ENCODE measurements around the gene RNF225. TPM values are rescaled to one million over a fixed set of nuclear protein-coding genes. Genes with fewer than 3 reads are reported as not detected.
A peak's percentile ranks its signal among the peaks of the same experiment; 100 is the strongest.
"Not testable (repeated sequence)": the region's sequence is repeated elsewhere in the genome, so short reads cannot be mapped to it uniquely, and the experiment has no call there.

Gene RNF225
- total RNA-seq, 1 donor from 2014 or later, result 0.65 TPM

- Mint-ChIP-seq H3K36me3 (ENCODE audit: low read depth) (peaks cover 17% of the 10 kb centered on the region), H3K27me3 (ENCODE audit: insufficient read depth) (peaks cover 5% of the 10 kb centered on the region), H3K4me3 (no peak overlapping the region), H3K4me1 (ENCODE audit: low read depth) (peaks cover 29% of the 10 kb centered on the region), H3K27ac (no peak overlapping the region), H3K9me3 (no peaks in the 10 kb centered on the region)
- no peak for DNase-seq (ENCODE audit: low spot score)
- intact Hi-C loops (cut with micrococcal nuclease), result no loop called here
These were observed 3.1 kb downstream of the RNF225 start for GRCh38 chr19:58398545-58398944.

DNA sequence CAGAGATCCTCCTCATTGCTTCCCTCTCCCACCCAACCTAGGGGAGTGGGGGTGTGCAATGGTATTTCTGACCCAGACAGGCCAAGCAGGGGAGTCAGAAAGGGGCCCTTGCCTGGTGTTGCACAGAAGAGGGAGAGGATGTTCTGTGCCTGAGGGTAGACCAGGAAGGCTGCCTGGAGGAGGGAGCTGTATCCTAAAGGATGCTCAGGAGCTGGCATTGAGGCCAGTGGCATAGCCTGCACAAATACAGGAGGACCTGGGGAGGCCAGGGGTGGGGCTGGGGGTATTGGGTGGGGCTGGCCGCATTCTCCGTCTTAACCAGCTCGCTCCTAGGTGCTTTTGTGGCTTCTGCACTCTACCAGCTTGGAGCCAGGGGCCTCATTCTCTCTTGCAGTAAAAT is 4.4 kb downstream of the RNF225 start:
- intact Hi-C loops (cut with micrococcal nuclease), result loop anchor here (2.0 kb wide), 1 partner anchor 989 kb away; the partner anchor contains the start of gene ZNF17
- no peak for DNase-seq (ENCODE audit: low spot score)
- no peaks in the 10 kb centered on the region for H3K9me3 Mint-ChIP-seq
- peaks cover 27% of the 10 kb centered on the region for H3K4me1 Mint-ChIP-seq (ENCODE audit: low read depth)
- peak overlapping the region; percentile 13 for H3K4me3 Mint-ChIP-seq
- peaks cover 5% of the 10 kb centered on the region for H3K27me3 Mint-ChIP-seq (ENCODE audit: insufficient read depth)
- H3K27ac Mint-ChIP-seq, result no peak overlapping the region
- H3K36me3 Mint-ChIP-seq (ENCODE audit: low read depth), result peaks cover 4% of the 10 kb centered on the region

GRCh38 chr19:58400316-58400915 is 5.0 kb downstream of the RNF225 start:
- H3K9me3 Mint-ChIP-seq, result no peaks in the 10 kb centered on the region
- H3K4me3 Mint-ChIP-seq, result peak overlapping the region; percentile 86
- no peak for DNase-seq (ENCODE audit: low spot score)
- intact Hi-C loops (cut with micrococcal nuclease), result loop anchor here (2.0 kb wide), 1 partner anchor 990 kb away; the partner anchor contains the start of gene ZNF17
- peaks cover 3% of the 10 kb centered on the region for H3K36me3 Mint-ChIP-seq (ENCODE audit: low read depth)
- peaks cover 24% of the 10 kb centered on the region for H3K4me1 Mint-ChIP-seq (ENCODE audit: low read depth)
- H3K27ac Mint-ChIP-seq, result peak overlapping the region; percentile 7
- peaks cover 5% of the 10 kb centered on the region for H3K27me3 Mint-ChIP-seq (ENCODE audit: insufficient read depth)

GRCh38 chr19:58400916-58401839 is 5.7 kb downstream of the RNF225 start:
- H3K27ac Mint-ChIP-seq, result peak overlapping the region; percentile 88
- intact Hi-C loops (cut with micrococcal nuclease), result loop anchor here (1.0 to 2.0 kb wide), 15 partner anchors 14 to 990 kb away; partner anchors contain the start of genes MZF1, RPS5, ZNF132 and ZNF17
- peak; percentile 99 for DNase-seq (ENCODE audit: low spot score)
- peaks cover 24% of the 10 kb centered on the region for H3K4me1 Mint-ChIP-seq (ENCODE audit: low read depth)
- no peaks in the 10 kb centered on the region for H3K9me3 Mint-ChIP-seq
- H3K36me3 Mint-ChIP-seq (ENCODE audit: low read depth), result no peaks in the 10 kb centered on the region
- H3K27me3 Mint-ChIP-seq (ENCODE audit: insufficient read depth), result peaks cover 5% of the 10 kb centered on the region
- peak overlapping the region; percentile 86 for H3K4me3 Mint-ChIP-seq

GRCh38 chr19:58401840-58402421 is 6.5 kb downstream of the RNF225 start:
- H3K4me3 Mint-ChIP-seq, result peak overlapping the region; percentile 86
- no peak overlapping the region for H3K27ac Mint-ChIP-seq
- H3K27me3 Mint-ChIP-seq (ENCODE audit: insufficient read depth), result peaks cover 4% of the 10 kb centered on the region
- intact Hi-C loops (cut with micrococcal nuclease), result loop anchor here (1.0 to 2.0 kb wide), 15 partner anchors 15 to 991 kb away; partner anchors contain the start of genes MZF1, RPS5, ZNF132 and ZNF17
- DNase-seq (ENCODE audit: low spot score), result no peak
- no peaks in the 10 kb centered on the region for H3K9me3 Mint-ChIP-seq
- peaks cover 3% of the 10 kb centered on the region for H3K36me3 Mint-ChIP-seq (ENCODE audit: low read depth)
- peaks cover 29% of the 10 kb centered on the region for H3K4me1 Mint-ChIP-seq (ENCODE audit: low read depth)

DNA sequence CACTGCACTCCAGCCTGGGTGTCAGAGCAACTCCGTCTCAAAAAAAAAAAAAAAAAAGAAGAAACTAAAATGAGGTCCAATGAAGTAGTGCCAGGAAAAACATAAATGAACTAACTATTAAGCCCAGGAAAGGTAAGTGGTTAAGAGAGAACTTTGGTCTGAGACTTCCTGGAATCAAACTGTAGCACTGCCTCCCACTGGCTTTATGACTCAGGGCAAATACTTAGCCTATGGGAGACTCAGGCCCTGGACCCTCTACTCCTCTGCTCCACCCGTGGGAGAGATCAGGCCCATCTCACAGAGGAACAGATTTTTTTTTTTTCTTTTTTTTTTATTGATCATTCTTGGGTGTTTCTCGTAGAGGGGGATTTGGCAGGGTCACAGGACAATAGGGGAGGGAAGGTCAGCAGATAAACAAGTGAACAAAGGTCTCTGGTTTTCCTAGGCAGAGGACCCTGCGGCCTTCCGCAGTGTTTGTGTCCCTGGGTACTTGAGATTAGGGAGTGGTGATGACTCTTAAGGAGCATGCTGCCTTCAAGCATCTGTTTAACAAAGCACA is 8.5 kb downstream of the RNF225 start:
- DNase-seq (ENCODE audit: low spot score); H3K27me3 Mint-ChIP-seq (ENCODE audit: insufficient read depth); H3K4me3 Mint-ChIP-seq; intact Hi-C loops (cut with micrococcal nuclease); H3K9me3 Mint-ChIP-seq; H3K27ac Mint-ChIP-seq; H3K36me3 Mint-ChIP-seq (ENCODE audit: low read depth): not testable (repeated sequence)
- peaks cover 40% of the 10 kb centered on the region for H3K4me1 Mint-ChIP-seq (ENCODE audit: low read depth)

- no peak for DNase-seq (ENCODE audit: low spot score)
- intact Hi-C loops (cut with micrococcal nuclease), result no loop called here
- H3K4me1 Mint-ChIP-seq (ENCODE audit: low read depth), result peaks cover 35% of the 10 kb centered on the region
- H3K27me3 Mint-ChIP-seq (ENCODE audit: insufficient read depth), result no peaks in the 10 kb centered on the region
- H3K36me3 Mint-ChIP-seq (ENCODE audit: low read depth), result peaks cover 3% of the 10 kb centered on the region
- peak overlapping the region; percentile 98 for H3K27ac Mint-ChIP-seq
- peak overlapping the region; percentile 84 for H3K4me3 Mint-ChIP-seq
- H3K9me3 Mint-ChIP-seq, result no peaks in the 10 kb centered on the region
These were observed 11.6 kb downstream of the RNF225 start for GRCh38 chr19:58406818-58407657.

DNA sequence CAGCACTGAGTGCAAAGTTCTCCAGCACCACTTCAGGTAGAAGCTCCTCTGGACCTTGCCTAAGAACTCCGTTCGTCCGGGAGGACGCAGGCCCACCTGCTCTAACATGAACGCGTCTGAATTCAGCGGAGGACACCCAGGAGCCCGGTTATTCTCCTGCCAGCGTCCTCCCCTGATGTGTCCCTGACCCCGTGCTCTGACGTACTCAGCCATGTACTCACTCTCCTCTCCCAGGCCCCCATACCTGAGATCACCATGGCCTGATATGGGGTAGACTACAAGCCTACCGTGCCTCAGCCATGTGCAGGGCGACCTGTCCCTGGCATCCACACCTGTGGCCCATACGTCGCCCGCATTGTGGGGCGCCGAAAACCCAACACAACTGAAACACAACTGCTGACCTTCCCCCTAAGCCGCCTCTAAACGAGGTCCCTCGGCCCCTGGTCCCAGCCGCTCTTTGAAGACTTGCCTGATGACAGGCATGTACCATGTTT is 12.2 kb downstream of the RNF225 start:
- H3K9me3 Mint-ChIP-seq, result no peaks in the 10 kb centered on the region
- peak overlapping the region; percentile 98 for H3K27ac Mint-ChIP-seq
- peaks cover 35% of the 10 kb centered on the region for H3K4me1 Mint-ChIP-seq (ENCODE audit: low read depth)
- peaks cover 3% of the 10 kb centered on the region for H3K36me3 Mint-ChIP-seq (ENCODE audit: low read depth)
- peak overlapping the region; percentile 84 for H3K4me3 Mint-ChIP-seq
- intact Hi-C loops (cut with micrococcal nuclease), result loop anchor here (1.0 to 2.0 kb wide), 12 partner anchors 33 to 593 kb away; partner anchors contain the start of genes ERVK3-1, UBE2M, ZNF132 and ZNF274
- no peaks in the 10 kb centered on the region for H3K27me3 Mint-ChIP-seq (ENCODE audit: insufficient read depth)
- DNase-seq (ENCODE audit: low spot score), result no peak

DNA sequence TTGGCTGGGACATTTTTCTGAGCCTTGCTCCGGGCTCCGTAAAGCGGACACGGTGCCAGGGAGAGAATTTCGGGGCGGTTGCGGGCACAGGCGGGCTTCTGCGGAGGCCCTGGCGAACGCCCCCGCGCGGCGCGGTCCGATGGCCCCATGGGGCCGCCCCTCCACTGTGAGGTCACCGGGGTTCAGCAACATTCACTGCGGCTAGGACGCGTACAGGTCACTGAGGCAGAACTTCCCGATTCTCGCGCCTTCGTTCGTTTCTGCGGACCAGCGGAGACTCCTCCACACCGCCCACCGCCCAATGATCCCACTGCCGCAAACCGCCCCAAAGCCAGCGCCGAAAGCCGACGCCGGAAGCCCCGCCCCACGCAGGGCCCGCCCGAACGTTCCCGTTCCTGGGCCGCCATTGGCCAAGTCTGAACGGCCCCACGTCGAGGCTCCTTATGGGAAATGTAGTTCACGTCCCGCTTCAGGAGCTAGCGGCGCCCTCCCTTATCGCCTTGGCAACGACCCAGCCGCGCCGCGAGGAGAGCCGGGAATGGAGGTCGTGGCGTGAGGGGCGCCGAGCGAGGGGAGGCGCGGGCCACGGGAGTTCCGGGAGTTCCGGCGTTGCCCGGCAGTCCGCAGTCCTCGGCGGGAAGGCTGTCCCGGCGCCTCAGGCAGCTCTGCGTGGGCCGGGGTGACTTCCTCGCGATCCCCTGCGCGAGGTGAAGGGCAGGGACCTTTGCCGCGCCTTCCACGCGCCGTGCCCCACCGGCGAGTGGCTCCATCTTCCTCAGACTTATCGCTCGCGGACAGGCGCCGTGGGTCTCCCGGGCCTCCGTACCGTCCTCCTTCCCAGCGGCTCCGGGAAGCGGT is 12.9 kb downstream of the RNF225 start, which contains the start of gene ZNF584:
ZNF584 (plus strand) TSS at position 498 of the 858 bp plus-strand sequence. CDS start 499 bp downstream, outside the sequence.
- no peaks in the 10 kb centered on the region for H3K27me3 Mint-ChIP-seq (ENCODE audit: insufficient read depth)
- H3K27ac Mint-ChIP-seq, result peak within 1 kb of the TSS; percentile 98
- no peaks in the 10 kb centered on the region for H3K9me3 Mint-ChIP-seq
- intact Hi-C loops (cut with micrococcal nuclease), result loop anchor here (1.0 to 2.0 kb wide), 12 partner anchors 32 to 594 kb away; partner anchors contain the start of genes ERVK3-1, UBE2M, ZNF132 and ZNF274
- H3K4me3 Mint-ChIP-seq, result peak within 1 kb of the TSS; percentile 84
- DNase-seq (ENCODE audit: low spot score), result peak; percentile 90
- H3K36me3 Mint-ChIP-seq (ENCODE audit: low read depth), result peaks cover 5% of the 10 kb centered on the region
- H3K4me1 Mint-ChIP-seq (ENCODE audit: low read depth), result peaks cover 35% of the 10 kb centered on the region

DNA sequence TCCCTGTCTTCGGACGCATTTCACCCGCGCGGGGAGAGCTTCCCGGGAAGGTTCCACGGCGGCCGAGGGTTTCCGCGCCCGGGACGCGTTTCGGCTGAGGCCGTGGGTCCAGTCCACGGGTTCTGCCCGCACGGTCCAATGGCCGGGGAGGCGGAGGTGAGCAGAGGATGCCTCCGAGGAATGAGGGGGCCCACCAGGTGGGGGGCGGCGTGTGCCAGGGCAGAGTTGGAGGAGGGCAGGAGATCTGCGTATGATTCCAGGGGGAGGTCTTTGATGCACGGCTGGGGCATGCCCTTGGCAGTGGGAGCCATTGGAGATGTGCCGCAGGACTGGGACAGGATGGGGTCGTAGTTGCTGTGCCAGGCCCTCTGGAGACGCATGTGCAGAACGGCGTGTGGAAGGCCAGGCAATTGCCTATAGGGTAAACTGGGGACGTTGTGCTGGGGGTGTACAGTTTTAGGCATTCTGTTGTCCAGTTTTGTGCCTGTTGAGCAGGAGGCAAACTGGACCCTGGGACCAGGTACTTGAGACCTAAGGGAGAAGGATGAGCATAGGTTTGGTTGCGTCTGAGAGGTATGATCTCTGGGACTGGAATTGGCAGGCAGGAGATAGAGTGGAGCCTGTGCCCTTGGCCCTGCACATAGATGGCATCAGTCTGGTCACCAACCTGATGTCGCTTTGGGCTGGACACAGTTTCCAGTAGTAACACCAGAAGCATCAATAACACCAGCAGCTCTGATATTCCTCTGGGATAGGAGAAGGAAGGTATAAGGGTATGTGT is 13.7 kb downstream of the RNF225 start:
- no peak for DNase-seq (ENCODE audit: low spot score)
- Mint-ChIP-seq H3K4me3 (peak overlapping the region; percentile 84), H3K4me1 (ENCODE audit: low read depth) (peaks cover 30% of the 10 kb centered on the region), H3K27me3 (ENCODE audit: insufficient read depth) (no peaks in the 10 kb centered on the region), H3K9me3 (no peaks in the 10 kb centered on the region), H3K36me3 (ENCODE audit: low read depth) (peaks cover 5% of the 10 kb centered on the region), H3K27ac (peak overlapping the region; percentile 67)
- intact Hi-C loops (cut with micrococcal nuclease), result loop anchor here (2.0 kb wide), 2 partner anchors 46 to 594 kb away; partner anchors contain the start of genes ZNF497 and ZNF552
